Prostate gland (tissue), 2 donors: ENCODE measurements around the gene RBM47. TPM values are rescaled to one million over a fixed set of nuclear protein-coding genes. Genes with fewer than 3 reads are reported as not detected.
A peak's percentile ranks its signal among the peaks of the same experiment; 100 is the strongest.

Experiments used
- DNase-seq: peaks from one replicate; pipeline ENCODE4 v3.0.0-alpha.2; 2019; ENCODE audit warnings: low spot score
- H3K27ac ChIP-seq, 2 donors: fragments of 200-600 bp; sonication (generic); 2 replicates each; pipeline ENCODE4 v1.5.1; 2017 to 2019
- H3K27me3 ChIP-seq: fragments of 200-600 bp; sonication (generic); replicated peaks from 2 replicates; pipeline ENCODE4 v1.5.1; 2019; ENCODE audit not compliant: insufficient read depth
- H3K36me3 ChIP-seq, 2 donors: fragments of 200-600 bp; sonication (generic); 1 replicate in 1 of 2; 2 replicates in 1 of 2; pipeline versions ENCODE4 v1.5.1 to v1.8.1; 2017 to 2019
- H3K4me1 ChIP-seq: fragments of 200-600 bp; sonication (generic); replicated peaks from 2 replicates; pipeline ENCODE4 v1.5.1; 2019
- H3K4me3 ChIP-seq, 2 donors: fragments of 200-600 bp; sonication (generic); 2 replicates each; pipeline ENCODE4 v1.5.1; 2017 to 2019
- H3K9me3 ChIP-seq: fragments of 200-600 bp; sonication (generic); 2 replicates; pipeline ENCODE4 v1.5.1; 2017
- POLR2A ChIP-seq: fragments of 450-650 bp; IDR thresholded peaks from one replicate; pipeline ENCODE4 v1.6.1; 2016; ENCODE audit warnings: antibody characterized with exemption, mild to moderate bottlenecking
- POLR2AphosphoS5 ChIP-seq: sonication (generic); formaldehyde crosslinking; IDR thresholded peaks from one replicate; pipeline ENCODE4 v1.6.1; 2017; ENCODE audit warnings: antibody characterized with exemption
- WGBS: methylation state at CpG from one replicate; pipeline ENCODE4 v1.1.5; 2018; 5-methylcytosine and 5-hydroxymethylcytosine counted together
- intact Hi-C: fragments of 100-400 bp; cut with DNase I; formaldehyde crosslinking; loops from one replicate; pipeline ENCODE4 v1.14.2; 2022
- total RNA-seq, 2 donors: library from RNA; depleted of rRNA; stranded (reverse); fragments of >200 nt; gene quantifications; one replicate each; pipeline ENCODE4 v1.1.0, GENCODE V29; 2016
- TF ChIP-seq, protein P1 (sequence below), 4 experiments: fragments of 200-600 bp in 2 of 4; fragments of 450-650 bp in 2 of 4; sonication (generic) in 2 of 4; IDR thresholded peaks; 1 replicate in 3 of 4; 2 replicates in 1 of 4; pipeline ENCODE4 v1.5.1; 2016 to 2019; ENCODE audit warnings: antibody characterized with exemption in 4 of 4, mild to moderate bottlenecking in 2 of 4, moderate library complexity in 2 of 4

RBM47 gene
- total RNA-seq, 2 donors from 2014 or later = 241 to 302 TPM

DNA sequence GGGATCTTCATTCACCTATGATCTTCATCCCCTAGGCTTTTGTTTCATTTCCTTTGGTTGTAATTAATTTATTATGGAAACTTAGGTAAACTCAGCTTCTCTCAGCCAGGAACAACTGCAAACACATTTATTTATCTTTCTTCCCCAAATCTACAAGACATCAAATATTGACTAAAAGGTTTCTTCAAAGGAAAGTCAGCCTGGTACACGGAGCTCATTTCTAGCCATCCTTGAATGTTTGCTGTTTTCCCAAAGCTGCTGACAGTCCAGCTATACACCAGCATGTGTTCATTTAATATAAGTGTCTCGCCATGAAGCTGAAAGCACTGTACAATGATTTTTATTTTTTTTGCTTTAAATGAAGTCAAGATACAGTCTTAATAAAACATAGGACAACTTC, 16.8 kb downstream of the RBM47 start:
- Histone ChIP-seq H3K9me3 (no peaks in the 10 kb centered on the region), H3K4me1 (peaks cover 9% of the 10 kb centered on the region), H3K27ac (peak overlapping the region; percentile 31 to 97), H3K4me3 (no peak overlapping the region), H3K36me3 (no peaks in the 10 kb centered on the region), H3K27me3 (no peaks in the 10 kb centered on the region)
- peak; percentile 89 for TF ChIP-seq POLR2AphosphoS5
- TF ChIP-seq, protein P1, sequence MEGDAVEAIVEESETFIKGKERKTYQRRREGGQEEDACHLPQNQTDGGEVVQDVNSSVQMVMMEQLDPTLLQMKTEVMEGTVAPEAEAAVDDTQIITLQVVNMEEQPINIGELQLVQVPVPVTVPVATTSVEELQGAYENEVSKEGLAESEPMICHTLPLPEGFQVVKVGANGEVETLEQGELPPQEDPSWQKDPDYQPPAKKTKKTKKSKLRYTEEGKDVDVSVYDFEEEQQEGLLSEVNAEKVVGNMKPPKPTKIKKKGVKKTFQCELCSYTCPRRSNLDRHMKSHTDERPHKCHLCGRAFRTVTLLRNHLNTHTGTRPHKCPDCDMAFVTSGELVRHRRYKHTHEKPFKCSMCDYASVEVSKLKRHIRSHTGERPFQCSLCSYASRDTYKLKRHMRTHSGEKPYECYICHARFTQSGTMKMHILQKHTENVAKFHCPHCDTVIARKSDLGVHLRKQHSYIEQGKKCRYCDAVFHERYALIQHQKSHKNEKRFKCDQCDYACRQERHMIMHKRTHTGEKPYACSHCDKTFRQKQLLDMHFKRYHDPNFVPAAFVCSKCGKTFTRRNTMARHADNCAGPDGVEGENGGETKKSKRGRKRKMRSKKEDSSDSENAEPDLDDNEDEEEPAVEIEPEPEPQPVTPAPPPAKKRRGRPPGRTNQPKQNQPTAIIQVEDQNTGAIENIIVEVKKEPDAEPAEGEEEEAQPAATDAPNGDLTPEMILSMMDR (IDR thresholded peaks at IDR 0.05) = no peak
- intact Hi-C loops = no loop called here
- DNase-seq = peak; percentile 58
- 55% methylated on average over 2 of the region's 2 CpGs for WGBS

DNA sequence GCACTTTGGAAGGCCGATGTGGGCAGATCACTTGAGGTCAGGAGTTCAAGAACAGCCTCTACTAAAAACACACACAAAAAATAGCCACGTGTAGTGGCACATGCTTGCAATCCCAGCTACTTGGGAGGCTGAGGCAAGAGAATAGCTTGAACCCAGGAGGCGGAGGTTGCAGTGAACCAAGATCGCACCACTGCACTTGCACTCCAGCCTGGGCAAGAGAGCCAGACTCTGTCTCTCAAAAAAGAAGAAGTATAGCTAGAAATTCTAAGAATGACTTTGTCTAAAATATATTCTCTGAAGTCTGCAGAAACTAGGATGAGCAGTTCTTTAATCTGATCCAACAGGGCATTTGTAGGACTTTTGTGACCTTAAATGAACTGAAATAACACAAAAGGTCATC, 17.4 kb downstream of the RBM47 start:
- DNase-seq = no peak
- Histone ChIP-seq H3K9me3 (no peaks in the 10 kb centered on the region), H3K36me3 (no peaks in the 10 kb centered on the region), H3K4me1 (peaks cover 9% of the 10 kb centered on the region), H3K27ac (peak overlapping the region; percentile 31 to 97), H3K4me3 (no peak overlapping the region), H3K27me3 (no peaks in the 10 kb centered on the region)
- intact Hi-C loops = no loop called here
- TF ChIP-seq POLR2A (no peak), POLR2AphosphoS5 (no peak)
- TF ChIP-seq, protein P1 (IDR thresholded peaks at IDR 0.05) = no peak
- 92% methylated on average over 4 of the region's 4 CpGs for WGBS

DNA sequence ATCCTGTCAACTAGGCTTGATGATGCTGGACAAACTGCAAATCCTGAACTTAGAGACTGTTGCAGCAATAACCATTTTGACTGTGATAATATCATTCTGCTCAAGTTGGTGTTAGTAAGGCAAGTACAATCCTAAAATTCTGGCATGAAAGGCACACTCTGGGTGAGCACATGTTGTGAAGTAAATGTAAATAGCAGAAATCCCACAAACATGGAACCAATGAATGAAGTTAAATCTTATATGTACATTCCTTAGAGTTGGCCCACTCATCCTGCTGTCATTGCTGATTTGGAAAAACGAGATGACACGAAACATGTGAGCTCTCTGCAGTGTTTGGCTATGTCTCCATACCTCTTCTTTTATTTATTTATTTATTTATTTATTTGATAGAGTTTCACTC, 21.0 kb downstream of the RBM47 start:
- H3K4me3 ChIP-seq = no peak overlapping the region
- TF ChIP-seq, protein P1 (IDR thresholded peaks at IDR 0.05) = no peak
- TF ChIP-seq POLR2AphosphoS5 (no peak), POLR2A (no peak)
- intact Hi-C loops = no loop called here
- WGBS = 54% methylated on average over 2 of the region's 2 CpGs
- no peaks in the 10 kb centered on the region for H3K9me3 ChIP-seq
- no peaks in the 10 kb centered on the region for H3K27me3 ChIP-seq
- peak overlapping the region in 1 of 2 donors; percentile 97 for H3K27ac ChIP-seq
- H3K36me3 ChIP-seq = no peaks in the 10 kb centered on the region
- H3K4me1 ChIP-seq = peaks cover 9% of the 10 kb centered on the region
- no peak for DNase-seq

DNA sequence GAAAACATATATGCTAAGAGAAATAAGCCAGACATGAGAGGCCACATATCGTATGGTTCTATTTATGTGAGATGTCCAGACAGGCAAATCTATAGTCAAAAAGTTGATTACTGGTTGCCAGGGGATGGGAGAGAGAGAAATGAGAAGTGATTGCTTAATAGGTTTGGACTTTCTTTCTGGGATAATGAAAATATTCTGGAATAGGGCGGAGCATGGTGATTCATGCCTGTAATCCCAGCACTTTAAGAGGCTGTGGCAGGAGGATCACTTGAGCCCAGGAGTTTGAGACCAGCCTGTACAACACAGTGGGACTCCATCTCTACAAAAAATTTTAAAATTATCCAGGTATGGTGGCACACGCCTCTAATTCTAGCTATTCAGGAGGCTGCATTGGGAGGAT, 22.4 kb downstream of the RBM47 start:
- H3K27ac ChIP-seq = peak overlapping the region in 1 of 2 donors; percentile 97
- no peak overlapping the region for H3K4me3 ChIP-seq
- peaks cover 7% of the 10 kb centered on the region for H3K4me1 ChIP-seq
- H3K27me3 ChIP-seq = no peaks in the 10 kb centered on the region
- TF ChIP-seq, protein P1 (IDR thresholded peaks at IDR 0.05) = no peak
- TF ChIP-seq POLR2AphosphoS5 = no peak
- no peak for TF ChIP-seq POLR2A
- no peaks in the 10 kb centered on the region for H3K9me3 ChIP-seq
- DNase-seq = no peak
- H3K36me3 ChIP-seq = no peaks in the 10 kb centered on the region
- intact Hi-C loops = no loop called here
- 92% methylated on average over 3 of the region's 3 CpGs for WGBS

GRCh38 chr4:40606239-40606767, 23.4 kb downstream of the RBM47 start:
- no peak for DNase-seq
- WGBS = 85% methylated on average over 6 of the region's 6 CpGs
- intact Hi-C loops = no loop called here

More at GRCh38 chr4:40606239-40606767, 23.4 kb downstream of the RBM47 start:
- Histone ChIP-seq H3K9me3 (no peaks in the 10 kb centered on the region), H3K36me3 (no peaks in the 10 kb centered on the region), H3K27me3 (no peaks in the 10 kb centered on the region), H3K4me3 (no peak overlapping the region), H3K27ac (peak overlapping the region in 1 of 2 donors; percentile 97), H3K4me1 (no peaks in the 10 kb centered on the region)
- TF ChIP-seq POLR2A (no peak), POLR2AphosphoS5 (no peak)
- TF ChIP-seq, protein P1 (IDR thresholded peaks at IDR 0.05) = no peak
